GM12872 (cell line): ENCODE measurements around the gene RIC3.
A peak's percentile ranks its signal among the peaks of the same experiment; 100 is the strongest.

Source experiments
- TF ChIP-seq, protein P1 (sequence below): IDR thresholded peaks from 3 replicates; pipeline ENCODE4 v1.5.1; 2011; ENCODE audit warnings: low read depth, mild to moderate bottlenecking, low read length, moderate library complexity; ENCODE audit not compliant: insufficient read depth

RIC3 gene

DNA sequence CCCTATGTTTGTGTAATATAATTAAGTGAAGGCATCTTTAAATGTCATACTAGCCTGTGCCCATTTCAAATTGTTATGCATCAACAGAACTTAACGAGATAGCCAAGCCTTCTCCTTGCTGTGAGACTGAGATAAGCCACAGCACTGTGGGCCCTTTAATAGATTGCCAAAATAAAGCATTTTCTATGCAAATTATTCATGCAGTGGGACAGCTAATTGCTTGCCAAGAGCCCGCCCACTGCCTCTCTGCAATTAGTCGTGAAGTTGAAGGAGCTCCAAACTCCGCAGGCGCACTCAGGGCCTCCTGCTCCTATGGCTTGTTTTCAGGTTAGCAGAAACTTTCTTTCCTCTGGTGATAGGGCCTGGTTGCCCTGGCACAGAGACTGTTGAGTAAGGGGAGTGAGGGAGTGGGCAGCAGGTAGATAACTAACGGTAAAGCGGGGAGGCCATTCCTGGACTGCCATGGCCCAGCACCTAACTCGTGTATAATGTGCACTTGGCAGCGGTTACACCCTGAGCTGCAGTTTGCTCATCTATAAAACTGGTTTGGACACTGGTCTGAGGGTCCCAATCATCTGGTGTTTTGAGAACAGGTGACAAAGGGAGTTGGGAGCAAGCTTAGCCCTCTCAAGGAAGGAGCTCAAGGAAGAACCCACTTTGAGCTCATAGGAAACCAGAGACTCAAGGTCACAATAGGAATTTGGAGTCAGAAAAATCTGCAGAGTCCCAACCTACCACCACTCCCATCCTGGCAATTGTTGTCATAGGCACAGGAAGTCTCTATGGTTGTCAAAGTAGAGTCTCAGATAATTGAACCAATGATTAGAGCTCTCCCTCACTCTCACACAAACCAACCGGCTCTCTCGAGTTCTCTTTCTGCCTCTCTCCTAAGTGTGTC lies 33.9 kb upstream of the RIC3 start:
- TF ChIP-seq, protein P1, sequence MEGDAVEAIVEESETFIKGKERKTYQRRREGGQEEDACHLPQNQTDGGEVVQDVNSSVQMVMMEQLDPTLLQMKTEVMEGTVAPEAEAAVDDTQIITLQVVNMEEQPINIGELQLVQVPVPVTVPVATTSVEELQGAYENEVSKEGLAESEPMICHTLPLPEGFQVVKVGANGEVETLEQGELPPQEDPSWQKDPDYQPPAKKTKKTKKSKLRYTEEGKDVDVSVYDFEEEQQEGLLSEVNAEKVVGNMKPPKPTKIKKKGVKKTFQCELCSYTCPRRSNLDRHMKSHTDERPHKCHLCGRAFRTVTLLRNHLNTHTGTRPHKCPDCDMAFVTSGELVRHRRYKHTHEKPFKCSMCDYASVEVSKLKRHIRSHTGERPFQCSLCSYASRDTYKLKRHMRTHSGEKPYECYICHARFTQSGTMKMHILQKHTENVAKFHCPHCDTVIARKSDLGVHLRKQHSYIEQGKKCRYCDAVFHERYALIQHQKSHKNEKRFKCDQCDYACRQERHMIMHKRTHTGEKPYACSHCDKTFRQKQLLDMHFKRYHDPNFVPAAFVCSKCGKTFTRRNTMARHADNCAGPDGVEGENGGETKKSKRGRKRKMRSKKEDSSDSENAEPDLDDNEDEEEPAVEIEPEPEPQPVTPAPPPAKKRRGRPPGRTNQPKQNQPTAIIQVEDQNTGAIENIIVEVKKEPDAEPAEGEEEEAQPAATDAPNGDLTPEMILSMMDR, result no peak

DNA sequence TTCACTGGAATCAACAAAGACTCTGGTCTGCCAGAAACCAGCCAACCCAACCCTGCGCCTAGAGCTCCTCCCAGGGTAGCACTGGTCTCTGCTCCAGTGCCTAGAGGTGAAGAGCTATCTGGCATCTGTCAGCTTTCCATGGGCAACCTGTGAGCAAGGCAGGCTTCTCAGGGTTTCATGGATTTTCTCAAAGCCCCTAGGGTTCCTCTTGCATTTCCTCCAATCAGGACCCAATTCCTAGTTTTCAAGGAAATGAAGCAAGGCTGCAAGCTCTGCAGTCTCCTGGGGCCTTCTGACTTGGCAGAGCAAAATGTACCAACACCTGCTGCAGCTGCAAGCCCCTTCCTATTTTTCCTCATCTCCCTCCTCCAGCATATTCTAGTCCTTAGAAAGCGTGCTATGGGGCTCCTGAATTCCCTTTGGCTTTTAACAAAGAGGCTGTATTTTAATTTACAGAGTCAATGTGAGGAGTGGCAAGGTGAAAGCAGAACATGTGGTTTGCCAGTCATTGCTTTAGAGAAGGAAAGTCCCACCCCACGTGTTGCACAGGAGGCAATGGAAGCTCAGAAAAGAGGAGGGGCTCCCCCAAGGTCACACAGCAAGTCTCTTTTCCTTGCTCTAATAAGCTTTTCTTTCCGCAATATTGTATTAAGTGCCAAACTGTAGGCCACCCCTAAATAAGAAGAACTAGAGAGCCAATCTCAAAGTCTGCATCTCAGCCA lies 33.0 kb upstream of the RIC3 start:
- TF ChIP-seq, protein P1, result no peak

DNA sequence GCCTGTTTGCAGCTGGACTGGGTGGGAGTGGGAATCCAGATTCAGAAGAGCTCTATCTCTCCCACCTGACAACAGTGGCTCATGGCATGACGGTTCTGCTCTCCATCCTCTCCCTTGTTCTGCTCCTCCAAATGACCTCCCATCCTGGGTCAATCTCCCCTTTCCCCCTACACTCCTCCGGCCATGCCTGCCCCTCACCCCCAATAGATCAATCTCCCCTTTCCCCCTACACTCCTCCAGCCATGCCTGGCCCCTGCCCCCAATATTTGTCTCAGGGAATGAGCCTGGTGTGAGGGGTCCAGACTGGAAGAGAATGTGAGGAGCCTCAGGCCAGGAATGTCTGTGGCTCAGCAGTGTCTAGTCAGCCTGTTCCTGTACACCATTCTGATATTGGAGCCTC lies 30.9 kb upstream of the RIC3 start:
- TF ChIP-seq, protein P1, result no peak

DNA sequence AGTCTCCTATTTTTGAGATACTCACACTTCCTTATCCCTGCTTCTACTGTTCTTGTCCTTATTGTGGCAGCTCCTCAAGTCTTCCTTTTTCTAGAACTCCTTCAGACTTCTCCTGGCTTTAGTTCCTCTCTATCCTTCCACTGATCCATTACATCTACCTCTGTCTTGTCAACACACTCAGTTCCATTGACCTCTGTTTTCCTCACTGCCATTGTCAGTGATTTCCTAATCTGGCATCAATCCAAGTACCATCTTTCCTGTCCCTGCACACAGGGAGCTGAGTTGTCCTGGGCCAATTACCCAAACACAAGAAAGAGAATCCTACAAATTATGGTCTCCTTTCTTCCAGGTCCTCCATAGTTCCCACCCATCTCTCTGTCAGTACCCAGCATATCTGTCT lies 27.9 kb upstream of the RIC3 start:
- TF ChIP-seq, protein P1, result no peak

DNA sequence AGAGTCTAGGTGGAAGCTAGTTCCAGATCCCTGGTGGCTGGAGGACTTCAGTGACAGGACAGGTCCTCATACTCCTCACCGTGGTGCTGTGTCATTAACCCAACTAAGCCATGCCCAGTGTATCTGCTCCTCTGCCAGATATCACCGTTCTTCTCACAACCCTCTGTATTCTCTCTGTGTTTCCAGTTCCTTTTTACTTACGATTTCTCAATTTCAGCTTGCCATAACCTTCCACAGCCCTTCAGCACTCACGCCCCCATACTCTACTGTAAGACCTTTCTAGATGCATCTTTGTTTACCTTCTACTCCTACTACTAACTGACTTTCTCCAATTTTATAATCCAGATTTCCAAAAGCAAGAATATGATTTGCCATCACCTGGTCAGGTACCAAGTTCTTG lies 26.1 kb upstream of the RIC3 start:
- TF ChIP-seq, protein P1, result no peak

DNA sequence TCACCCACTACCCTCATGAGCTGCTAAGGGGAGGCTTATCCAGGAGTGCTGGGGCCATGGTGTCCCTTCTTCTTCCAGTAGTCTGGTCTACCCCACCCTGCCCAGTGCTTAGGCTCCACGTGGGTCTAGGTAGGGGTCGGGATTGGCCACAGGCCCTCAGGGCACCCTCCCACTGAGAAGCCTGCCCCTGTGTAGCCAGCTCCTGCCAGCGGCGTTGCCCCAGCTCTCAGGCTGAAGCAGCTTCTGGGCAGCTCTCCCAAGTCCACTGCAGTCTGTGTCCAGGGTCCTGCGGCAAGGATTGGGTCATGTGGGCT lies 24.0 kb upstream of the RIC3 start:
- TF ChIP-seq, protein P1, result no peak

DNA sequence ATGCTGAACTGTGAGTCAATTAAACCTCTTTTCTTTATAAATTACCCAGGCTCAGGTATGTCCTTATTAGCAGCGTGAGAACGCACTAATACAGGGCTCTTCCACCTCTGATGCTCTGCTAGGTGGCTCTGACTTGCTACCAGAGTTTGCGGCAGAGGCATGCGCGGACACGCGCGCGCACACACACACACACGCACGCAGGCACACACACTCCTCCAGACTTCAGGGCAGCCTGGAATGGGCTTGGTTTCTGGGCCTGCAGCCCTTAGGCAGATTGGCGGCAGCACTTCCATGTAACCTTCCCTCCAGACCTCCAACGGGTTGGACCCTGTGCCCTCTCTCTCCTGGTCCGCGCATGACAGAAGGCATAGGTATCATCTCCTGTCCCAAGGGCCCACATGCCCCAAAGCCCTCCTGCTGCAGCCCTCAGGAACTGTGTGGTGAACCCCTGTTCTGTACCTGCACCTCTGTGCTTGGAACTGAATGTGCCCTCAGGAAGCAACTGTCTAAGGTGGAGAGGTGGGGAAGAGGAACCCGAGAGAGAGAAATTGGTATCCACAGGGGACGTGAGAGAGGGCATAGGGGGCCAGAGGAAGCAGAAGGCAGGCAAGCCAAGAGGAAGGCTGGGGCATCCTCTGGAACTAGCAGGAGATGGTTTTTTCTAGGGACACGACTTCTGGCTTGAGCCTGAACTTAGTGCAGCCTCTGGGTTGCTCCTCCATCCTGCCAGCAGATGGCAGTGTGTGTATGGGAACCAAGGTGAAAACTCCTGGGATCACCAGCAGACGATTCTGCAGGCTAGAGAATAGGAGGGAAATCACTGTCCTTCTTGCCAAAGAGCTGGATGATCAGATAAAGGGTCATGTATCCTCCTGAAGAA lies 23.4 kb upstream of the RIC3 start:
- TF ChIP-seq, protein P1, result peak; percentile 95
